Large intestine (tissue), 3 donors: ENCODE data around the gene ZFR2. TPM values are rescaled to one million over a fixed set of nuclear protein-coding genes. Genes with fewer than 3 reads are reported as not detected.
"Not testable (repeated sequence)": the region's sequence is repeated elsewhere in the genome, so short reads cannot be mapped to it uniquely, and the experiment has no call there.

Experiments used
- DNase-seq, 2 donors: peaks; one replicate each; pipeline versions ENCODE4 v3.0.0 to v3.0.0-alpha.2; 2013
- H3K27ac ChIP-seq: one replicate; pipeline ENCODE4 v1.5.1; 2013; ENCODE audit warnings: low read length
- H3K27me3 ChIP-seq: 2 replicates; pipeline ENCODE4 v1.6.1; 2013; ENCODE audit warnings: low read length; ENCODE audit not compliant: control insufficient read depth, insufficient read depth
- H3K36me3 ChIP-seq: 2 replicates; pipeline ENCODE4 v1.6.1; 2013; ENCODE audit warnings: low read length; ENCODE audit not compliant: control insufficient read depth, insufficient read depth
- H3K4me1 ChIP-seq: one replicate; pipeline ENCODE4 v1.6.1; 2013; ENCODE audit warnings: low read length; ENCODE audit not compliant: control insufficient read depth, insufficient read depth
- H3K4me3 ChIP-seq: one replicate; pipeline ENCODE4 v1.5.1; 2013; ENCODE audit warnings: low read length
- H3K9me3 ChIP-seq: one replicate; pipeline ENCODE4 v1.6.1; 2013; ENCODE audit warnings: mild to moderate bottlenecking, low read depth, low read length, moderate library complexity; ENCODE audit not compliant: control insufficient read depth
- WGBS: methylation state at CpG from one replicate; pipeline ENCODE4 v1.1.5; 2013; ENCODE audit warnings: low lambda C conversion rate; ENCODE audit not compliant: insufficient coverage; 5-methylcytosine and 5-hydroxymethylcytosine counted together
- polyA plus RNA-seq: library from polyadenylated mRNA; unstranded; fragments of 120-200 nt; gene quantifications from one replicate; pipeline ENCODE4 v1.2.1, GENCODE V29; 2013

Gene ZFR2
- polyA plus RNA-seq, 1 donor, result 1.8 TPM

- Histone ChIP-seq H3K9me3 (no peaks in the 10 kb centered on the region), H3K27me3 (no peaks in the 10 kb centered on the region), H3K27ac (peak within 1 kb of the TSS; percentile 94), H3K36me3 (peaks cover 33% of the 10 kb centered on the region), H3K4me3 (peak within 1 kb of the TSS; percentile 90), H3K4me1 (peaks cover 10% of the 10 kb centered on the region)
- WGBS, result no CpG with 5 or more reads among the region's 47 CpGs
- DNase-seq, result peak; percentile 99 to 100
Measured at GRCh38 chr19:3762501-3763459, 106.1 kb downstream of the ZFR2 start, which contains the start of gene MRPL54. Gene MRPL54, plus strand, starts transcription at chr19:3762682. Its CDS starts 19 bp downstream, at chr19:3762701.

DNA sequence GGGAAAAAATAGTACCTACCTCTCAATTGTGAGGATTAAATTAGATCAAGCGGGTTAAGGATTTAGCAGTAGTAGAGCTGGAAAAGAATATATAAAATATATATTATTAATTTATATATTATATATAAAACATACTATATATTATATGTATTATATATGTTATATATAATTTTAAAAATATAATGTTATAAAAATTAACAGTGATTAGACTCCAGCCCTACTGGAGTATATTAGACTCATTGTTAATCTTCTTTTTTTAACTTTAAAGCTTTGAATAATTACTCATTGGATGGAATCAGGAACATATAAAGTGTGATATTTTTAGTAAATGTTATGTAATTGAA lies 106.7 kb downstream of the ZFR2 start:
- no peaks in the 10 kb centered on the region for H3K27me3 ChIP-seq
- peak overlapping the region; percentile 94 for H3K27ac ChIP-seq
- peaks cover 10% of the 10 kb centered on the region for H3K4me1 ChIP-seq
- H3K4me3 ChIP-seq, result no peak overlapping the region
- no peak for DNase-seq
- WGBS, result no CpG with 5 or more reads among the region's 1 CpG
- no peaks in the 10 kb centered on the region for H3K9me3 ChIP-seq
- H3K36me3 ChIP-seq, result peaks cover 32% of the 10 kb centered on the region

DNA sequence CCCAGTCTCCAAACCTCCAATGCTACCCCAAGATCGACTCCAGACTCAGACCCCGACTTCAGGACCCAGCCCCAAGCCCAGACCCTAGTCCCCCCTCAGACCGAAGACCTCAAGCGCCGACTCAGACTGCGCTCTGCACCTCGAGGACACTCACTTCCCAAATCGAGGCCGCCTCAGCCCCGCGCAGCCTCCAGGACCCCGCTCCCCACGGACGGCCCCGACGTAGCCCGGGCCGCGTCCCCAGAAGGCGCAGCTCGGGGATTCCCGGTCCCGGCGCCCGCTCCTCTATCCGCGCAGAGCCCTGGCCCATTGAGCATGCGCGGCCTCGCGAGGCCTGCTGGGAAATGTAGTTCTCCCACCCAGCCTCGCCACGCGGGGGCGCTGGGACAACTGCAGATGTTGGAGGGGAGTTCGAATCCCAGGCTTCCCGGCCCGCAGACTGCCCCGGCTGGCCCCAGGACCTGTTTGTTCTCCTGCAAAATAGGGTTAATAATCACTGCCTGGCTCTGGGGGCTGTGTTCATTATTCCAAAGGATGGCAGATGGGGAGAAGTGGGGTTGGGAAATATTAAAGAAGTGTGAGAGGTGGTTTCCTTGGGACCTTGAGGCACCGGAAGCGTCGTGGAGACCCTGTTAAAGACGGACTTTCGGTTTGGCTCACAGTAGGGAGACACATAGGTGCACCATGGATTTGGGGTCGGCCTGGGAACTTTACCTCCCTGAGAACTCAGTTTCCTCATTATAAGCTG lies 107.3 kb downstream of the ZFR2 start, which contains the start of gene APBA3:
APBA3 (minus strand) TSS at position 311 of the 748 bp plus-strand sequence. CDS start 1,428 bp downstream, outside the sequence.
- no CpG with 5 or more reads among the region's 45 CpGs for WGBS
- peaks cover 10% of the 10 kb centered on the region for H3K4me1 ChIP-seq
- H3K9me3 ChIP-seq, result no peaks in the 10 kb centered on the region
- peak within 1 kb of the TSS; percentile 90 for H3K4me3 ChIP-seq
- peaks cover 27% of the 10 kb centered on the region for H3K36me3 ChIP-seq
- H3K27ac ChIP-seq, result peak within 1 kb of the TSS; percentile 94
- H3K27me3 ChIP-seq, result no peaks in the 10 kb centered on the region
- peak; percentile 85 to 90 for DNase-seq

DNA sequence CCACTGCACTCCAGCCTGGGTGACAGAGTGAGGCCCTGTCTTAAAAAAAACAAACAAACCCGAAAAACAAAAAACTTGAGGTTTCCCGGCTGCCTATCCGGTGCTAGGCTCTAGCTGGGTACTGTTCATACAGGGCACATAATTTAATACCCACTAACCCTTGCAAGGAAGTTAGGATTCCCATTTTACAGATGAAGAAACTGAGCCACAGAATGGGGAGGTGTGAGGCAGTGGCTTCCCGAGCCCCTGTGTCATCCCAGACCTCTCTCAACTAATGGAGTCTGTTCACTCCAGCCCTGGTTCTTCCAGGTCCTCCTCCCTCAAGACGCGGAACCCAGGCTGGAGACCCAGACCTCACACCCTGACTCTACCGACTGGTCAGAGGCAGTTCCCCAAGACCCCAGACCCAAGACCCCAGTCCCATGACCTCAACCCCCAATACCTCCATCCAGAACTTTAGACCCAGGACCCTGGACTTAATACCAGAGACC lies 107.9 kb downstream of the ZFR2 start:
- DNase-seq, result peak in 1 of 2 donors; percentile 13
- H3K27ac ChIP-seq, result no peak overlapping the region
- H3K36me3 ChIP-seq, result peaks cover 24% of the 10 kb centered on the region
- H3K27me3 ChIP-seq, result no peaks in the 10 kb centered on the region
- H3K9me3 ChIP-seq, result no peaks in the 10 kb centered on the region
- peak overlapping the region; percentile 89 for H3K4me3 ChIP-seq
- H3K4me1 ChIP-seq, result peaks cover 10% of the 10 kb centered on the region
- 80% methylated on average over 1 of the region's 7 CpGs for WGBS

GRCh38 chr19:3759482-3760254 lies 109.2 kb downstream of the ZFR2 start:
- no CpG with 5 or more reads among the region's 19 CpGs for WGBS
- Histone ChIP-seq H3K27ac (no peak overlapping the region), H3K9me3 (no peaks in the 10 kb centered on the region), H3K27me3 (no peaks in the 10 kb centered on the region), H3K4me1 (peaks cover 10% of the 10 kb centered on the region), H3K4me3 (no peak overlapping the region), H3K36me3 (peaks cover 19% of the 10 kb centered on the region)
- DNase-seq, result no peak

DNA sequence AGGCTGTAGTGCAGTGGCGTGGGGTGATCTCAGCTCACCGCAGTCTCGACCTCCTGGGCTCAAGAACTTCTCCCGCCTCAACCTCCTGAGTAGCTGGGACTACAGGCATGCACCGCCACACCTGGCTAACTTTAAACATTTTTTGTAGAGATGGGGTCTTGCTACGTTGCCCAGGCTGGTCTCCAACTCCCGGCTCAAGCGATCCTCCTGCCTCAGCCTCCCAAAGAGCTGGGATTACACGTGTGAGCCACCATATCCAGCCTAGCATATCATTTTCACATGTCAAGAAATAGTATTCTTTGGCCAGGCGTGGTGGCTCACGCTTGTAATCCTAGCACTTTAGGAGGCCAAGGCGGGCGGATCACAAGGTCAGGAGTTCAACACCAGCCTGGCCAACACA lies 110.5 kb downstream of the ZFR2 start:
- H3K27ac ChIP-seq, H3K27me3 ChIP-seq, H3K9me3 ChIP-seq, H3K4me3 ChIP-seq, H3K4me1 ChIP-seq, DNase-seq: not testable (repeated sequence)
- peaks cover 20% of the 10 kb centered on the region for H3K36me3 ChIP-seq
- whole genome bisulfite sequencing, result no CpG with 5 or more reads among the region's 13 CpGs

- H3K9me3 ChIP-seq, H3K4me3 ChIP-seq, H3K27me3 ChIP-seq, H3K4me1 ChIP-seq, DNase-seq, H3K27ac ChIP-seq: not testable (repeated sequence)
- peaks cover 26% of the 10 kb centered on the region for H3K36me3 ChIP-seq
- WGBS, result no CpG with 5 or more reads among the region's 7 CpGs
Measured at GRCh38 chr19:3757705-3758104, 111.1 kb downstream of the ZFR2 start.

Other genes starting within 250 kb of the ZFR2 start
- gene CACTIN, start 242.2 kb downstream of the ZFR2 start, polyA plus RNA-seq, result 17.5 TPM
- gene PIP5K1C, start 168.6 kb downstream of the ZFR2 start, polyA plus RNA-seq, result 23.0 TPM
- 73.4 TPM for gene TJP3, start 160.7 kb downstream of the ZFR2 start, polyA plus RNA-seq
- gene APBA3, start 107.3 kb downstream of the ZFR2 start, polyA plus RNA-seq, result 21.1 TPM
- 52.1 TPM for gene MRPL54, start 106.4 kb downstream of the ZFR2 start, polyA plus RNA-seq
- gene RAX2, start 96.8 kb downstream of the ZFR2 start, polyA plus RNA-seq, result 0.01 TPM
- 4.9 TPM for gene MATK, start 82.7 kb downstream of the ZFR2 start, polyA plus RNA-seq
- 5.4 TPM for gene ATCAY, start 11.6 kb upstream of the ZFR2 start, polyA plus RNA-seq
- 0.43 TPM for gene NMRK2, start 64.0 kb upstream of the ZFR2 start, polyA plus RNA-seq
- gene DAPK3, start 102.1 kb upstream of the ZFR2 start, polyA plus RNA-seq, result 52.9 TPM
- gene EEF2, start 116.4 kb upstream of the ZFR2 start, polyA plus RNA-seq, result 1,852 TPM
- gene PIAS4, start 138.7 kb upstream of the ZFR2 start, polyA plus RNA-seq, result 26.8 TPM
- 34.1 TPM for gene ZBTB7A, start 197.9 kb upstream of the ZFR2 start, polyA plus RNA-seq